Mucosa of descending colon (tissue), 3 donors: ENCODE results near the gene FYN. TPM values are rescaled to one million over a fixed set of nuclear protein-coding genes. Genes with fewer than 3 reads are reported as not detected.

Experiments
- ATAC-seq: fragments of 200-7000 bp; cut with Tn5 transposase; one replicate; pipeline ENCODE4 v1.9.1; 2020; ENCODE audit warnings: mild to moderate bottlenecking, moderate library complexity
- DNase-seq, 3 donors: peaks; one replicate each; pipeline ENCODE4 v3.0.0-alpha.2; 2020
- H3K36me3 ChIP-seq: fragments of 200-600 bp; one replicate; pipeline ENCODE4 v1.8.0; 2021; ENCODE audit warnings: low read depth, mild to moderate bottlenecking
- H3K4me1 ChIP-seq: fragments of 200-600 bp; one replicate; pipeline ENCODE4 v1.8.0; 2021; ENCODE audit warnings: low read depth, mild to moderate bottlenecking
- H3K4me3 ChIP-seq: fragments of 200-600 bp; one replicate; pipeline ENCODE4 v1.8.0; 2021; ENCODE audit warnings: mild to moderate bottlenecking
- H3K9me3 ChIP-seq: fragments of 200-600 bp; one replicate; pipeline ENCODE4 v1.8.0; 2021; ENCODE audit warnings: mild to moderate bottlenecking
- intact Hi-C, 2 donors: fragments of 100-400 bp; cut with DNase I in 1 of 2; cut with micrococcal nuclease in 1 of 2; formaldehyde crosslinking; loops; one replicate each; pipeline versions ENCODE4 v1.11.0 to v1.11.1; 2022; cut with DNase I, micrococcal nuclease
- total RNA-seq, 3 donors: library from RNA; stranded (reverse); fragmentation: NEBNext Ultra II Directional in 2 of 3; extraction: Animal tissue kit (Norgen Biotek cat#: 25700) in 2 of 3; gene quantifications; one replicate each; pipeline versions ENCODE4 v1.2.1 to v1.2.4, GENCODE V29; 2021 to 2023
- TF ChIP-seq, protein P1 (sequence below): fragments of 200-600 bp; IDR thresholded peaks from one replicate; pipeline ENCODE4 v1.8.0; 2022; ENCODE audit warnings: antibody characterized with exemption, mild to moderate bottlenecking
- donor health status: DM: no; HTN: no; CAD: no; lungs with moderate emphysema.
- donor health status: DM: no; HTN: no; CAD: no.
- donor health status: DM: no; HTN: yes; CAD: no.

FYN gene
- total RNA-seq, 3 donors from 2014 or later: 15.0 to 63.0 (median 24.8) TPM

DNA sequence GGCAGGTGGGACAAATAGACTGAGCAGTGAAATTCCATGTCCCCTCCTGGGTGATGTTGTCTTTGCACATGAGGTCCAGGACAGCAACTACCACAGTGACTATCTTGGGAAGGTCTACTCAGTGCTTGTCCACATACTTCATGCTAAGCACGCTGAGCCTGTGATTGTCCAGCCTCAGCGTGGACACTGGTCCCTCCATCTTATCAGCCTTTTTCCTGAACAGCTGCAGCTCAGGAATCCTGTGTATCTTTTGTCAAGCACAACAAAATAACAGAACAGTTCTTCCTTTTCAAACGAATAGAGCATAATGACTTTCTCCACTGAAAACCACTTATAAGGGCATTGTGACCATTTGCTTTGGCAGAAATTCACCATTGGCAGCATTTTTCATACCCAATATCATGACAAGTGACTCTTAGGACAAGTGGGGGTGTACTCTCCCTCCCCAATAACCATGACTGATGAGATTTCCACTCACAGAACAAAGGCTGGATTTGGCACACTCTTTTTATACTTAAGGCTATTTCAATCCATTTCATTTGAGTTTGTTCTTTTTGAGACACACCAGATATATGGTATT, 90.3 kb downstream of the FYN start:
- DNase-seq (no peak), ATAC-seq (no peak)
- H3K4me1 ChIP-seq: no peaks in the 10 kb centered on the region
- intact Hi-C loops: no loop called here
- H3K9me3 ChIP-seq: no peaks in the 10 kb centered on the region
- no peak overlapping the region for H3K4me3 ChIP-seq
- no peaks in the 10 kb centered on the region for H3K36me3 ChIP-seq
- TF ChIP-seq, protein P1, sequence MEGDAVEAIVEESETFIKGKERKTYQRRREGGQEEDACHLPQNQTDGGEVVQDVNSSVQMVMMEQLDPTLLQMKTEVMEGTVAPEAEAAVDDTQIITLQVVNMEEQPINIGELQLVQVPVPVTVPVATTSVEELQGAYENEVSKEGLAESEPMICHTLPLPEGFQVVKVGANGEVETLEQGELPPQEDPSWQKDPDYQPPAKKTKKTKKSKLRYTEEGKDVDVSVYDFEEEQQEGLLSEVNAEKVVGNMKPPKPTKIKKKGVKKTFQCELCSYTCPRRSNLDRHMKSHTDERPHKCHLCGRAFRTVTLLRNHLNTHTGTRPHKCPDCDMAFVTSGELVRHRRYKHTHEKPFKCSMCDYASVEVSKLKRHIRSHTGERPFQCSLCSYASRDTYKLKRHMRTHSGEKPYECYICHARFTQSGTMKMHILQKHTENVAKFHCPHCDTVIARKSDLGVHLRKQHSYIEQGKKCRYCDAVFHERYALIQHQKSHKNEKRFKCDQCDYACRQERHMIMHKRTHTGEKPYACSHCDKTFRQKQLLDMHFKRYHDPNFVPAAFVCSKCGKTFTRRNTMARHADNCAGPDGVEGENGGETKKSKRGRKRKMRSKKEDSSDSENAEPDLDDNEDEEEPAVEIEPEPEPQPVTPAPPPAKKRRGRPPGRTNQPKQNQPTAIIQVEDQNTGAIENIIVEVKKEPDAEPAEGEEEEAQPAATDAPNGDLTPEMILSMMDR: no peak

DNA sequence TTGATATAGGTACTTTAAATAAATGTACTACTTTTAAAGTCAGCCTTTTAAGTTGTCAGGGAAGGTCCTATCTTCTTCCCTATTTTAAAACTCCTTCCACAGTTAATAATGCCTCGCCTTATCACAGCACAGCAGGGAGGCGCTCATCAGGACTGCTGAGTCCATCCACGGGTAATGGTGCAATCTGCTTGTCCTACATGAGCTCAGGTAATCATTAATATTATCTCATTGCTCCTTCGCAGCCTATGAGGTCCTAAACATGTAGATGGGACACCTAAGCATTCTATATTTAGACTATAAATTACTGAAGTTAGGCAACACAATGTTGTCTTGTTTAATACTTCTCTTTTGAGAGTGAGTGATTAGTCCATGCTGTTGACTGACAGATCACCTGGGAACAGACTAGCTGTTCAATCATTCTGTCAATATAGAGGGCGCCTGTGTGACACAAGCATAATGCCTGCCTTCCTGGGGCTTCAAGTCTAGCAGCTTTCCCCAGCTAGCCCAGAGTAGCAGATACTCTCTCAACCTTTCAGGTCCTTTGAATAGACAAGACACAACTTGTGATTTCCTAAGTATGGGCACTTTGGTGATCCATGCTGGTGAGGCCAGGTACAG, 91.0 kb downstream of the FYN start:
- no peak for DNase-seq
- Histone ChIP-seq H3K9me3 (no peaks in the 10 kb centered on the region), H3K36me3 (no peaks in the 10 kb centered on the region), H3K4me1 (no peaks in the 10 kb centered on the region), H3K4me3 (no peak overlapping the region)
- TF ChIP-seq, protein P1: no peak
- intact Hi-C loops: no loop called here
- ATAC-seq: no peak

DNA sequence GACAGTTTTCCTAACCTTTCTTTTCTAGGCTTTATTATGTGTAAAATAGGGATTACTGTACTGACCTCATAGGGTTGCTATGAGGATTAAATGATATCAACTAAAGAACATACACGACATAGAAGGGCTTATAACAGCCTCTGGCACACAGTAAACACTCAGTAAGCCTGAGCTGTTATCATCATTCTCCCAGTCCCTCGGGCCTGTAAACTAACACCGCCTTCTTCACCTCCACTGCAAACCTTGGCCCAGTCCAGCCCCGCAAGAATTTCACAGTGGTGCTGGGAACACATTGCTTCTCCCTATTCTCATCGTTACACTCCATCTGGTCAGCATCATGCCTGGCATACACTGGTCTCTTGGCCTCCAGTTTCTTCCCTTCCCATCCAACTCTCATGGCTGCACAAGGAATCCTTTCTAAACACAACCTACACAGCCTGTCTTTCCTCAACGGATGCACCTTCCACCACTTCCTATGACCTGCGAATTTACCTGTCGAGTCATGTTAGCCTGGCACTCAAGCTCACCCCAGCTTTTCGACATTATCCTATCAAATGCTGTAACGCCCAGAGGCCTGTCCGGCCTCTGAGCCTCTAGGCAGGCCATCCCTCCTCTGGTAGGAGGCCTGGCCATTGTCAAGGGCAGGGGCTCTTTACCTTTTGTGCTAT, 92.1 kb downstream of the FYN start:
- ATAC-seq (peak; percentile 31), DNase-seq (no peak)
- intact Hi-C loops: no loop called here
- TF ChIP-seq, protein P1: no peak
- no peaks in the 10 kb centered on the region for H3K9me3 ChIP-seq
- no peaks in the 10 kb centered on the region for H3K36me3 ChIP-seq
- no peak overlapping the region for H3K4me3 ChIP-seq
- no peaks in the 10 kb centered on the region for H3K4me1 ChIP-seq

DNA sequence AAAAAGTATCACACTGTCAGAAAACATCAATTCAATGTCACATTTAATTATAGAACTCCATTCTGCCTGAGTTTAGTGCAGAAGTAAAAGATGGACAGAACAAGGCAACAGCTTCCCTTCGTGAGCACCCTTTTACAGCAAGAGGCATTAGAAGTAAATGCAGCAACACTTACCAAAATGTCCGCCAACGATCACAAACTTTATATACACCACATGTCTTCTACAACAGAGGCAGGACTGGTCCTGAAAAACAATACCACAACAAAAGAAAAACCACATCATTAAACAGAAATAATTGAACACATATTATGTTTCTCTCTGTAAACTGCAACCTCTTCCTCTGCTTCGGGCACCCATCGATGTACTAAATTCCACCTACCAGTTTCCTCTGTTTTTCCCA, 92.9 kb downstream of the FYN start:
- H3K4me1 ChIP-seq: no peaks in the 10 kb centered on the region

DNA sequence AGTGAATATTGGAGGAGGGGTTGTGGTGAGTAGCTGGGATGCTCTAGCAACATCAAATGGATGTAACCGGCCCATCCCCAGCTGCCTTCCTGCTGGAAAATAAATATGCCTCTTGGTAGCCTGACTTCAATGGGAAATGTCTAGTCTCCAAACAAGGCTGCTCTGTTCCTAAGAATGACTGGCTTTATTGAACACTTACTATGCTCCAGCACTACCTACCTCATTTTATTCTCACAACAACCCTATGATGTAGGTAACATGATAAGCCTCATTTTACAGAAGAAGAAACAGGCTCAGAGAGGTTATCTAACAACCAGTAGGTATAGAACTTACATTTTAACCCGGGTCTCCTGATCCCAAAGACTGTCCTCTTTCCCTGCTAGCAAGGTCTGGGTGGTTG, 93.6 kb downstream of the FYN start:
- DNase-seq: no peak
- Histone ChIP-seq H3K4me1 (no peaks in the 10 kb centered on the region), H3K36me3 (no peaks in the 10 kb centered on the region), H3K9me3 (no peaks in the 10 kb centered on the region), H3K4me3 (no peak overlapping the region)
- ATAC-seq: no peak
- intact Hi-C loops: no loop called here
- TF ChIP-seq, protein P1: no peak

More for the DNA sequence above, 92.9 kb downstream of the FYN start:
- DNase-seq (no peak), ATAC-seq (no peak)
- intact Hi-C loops: no loop called here
- Histone ChIP-seq H3K9me3 (no peaks in the 10 kb centered on the region), H3K4me3 (no peak overlapping the region), H3K36me3 (no peaks in the 10 kb centered on the region)
- TF ChIP-seq, protein P1: no peak
